Suppressor macrophage (primary cell): Measurements from ENCODE around the gene GLB1L2.
"Not testable (repeated sequence)": the region's sequence is repeated elsewhere in the genome, so short reads cannot be mapped to it uniquely, and the experiment has no call there.

ENCODE experiments used
- DNase-seq, 4 experiments: peaks; one replicate each; pipeline ENCODE4 v3.0.0-alpha.2; 2020 to 2022
- total RNA-seq, 17 experiments: gene quantifications; one replicate each; lab custom pipeline; 2026; ENCODE audit warnings: mixed read lengths in 6 of 17, inconsistent platforms in 3 of 17; lab: John Stamatoyannopoulos, UW

The GLB1L2 gene, protein sequence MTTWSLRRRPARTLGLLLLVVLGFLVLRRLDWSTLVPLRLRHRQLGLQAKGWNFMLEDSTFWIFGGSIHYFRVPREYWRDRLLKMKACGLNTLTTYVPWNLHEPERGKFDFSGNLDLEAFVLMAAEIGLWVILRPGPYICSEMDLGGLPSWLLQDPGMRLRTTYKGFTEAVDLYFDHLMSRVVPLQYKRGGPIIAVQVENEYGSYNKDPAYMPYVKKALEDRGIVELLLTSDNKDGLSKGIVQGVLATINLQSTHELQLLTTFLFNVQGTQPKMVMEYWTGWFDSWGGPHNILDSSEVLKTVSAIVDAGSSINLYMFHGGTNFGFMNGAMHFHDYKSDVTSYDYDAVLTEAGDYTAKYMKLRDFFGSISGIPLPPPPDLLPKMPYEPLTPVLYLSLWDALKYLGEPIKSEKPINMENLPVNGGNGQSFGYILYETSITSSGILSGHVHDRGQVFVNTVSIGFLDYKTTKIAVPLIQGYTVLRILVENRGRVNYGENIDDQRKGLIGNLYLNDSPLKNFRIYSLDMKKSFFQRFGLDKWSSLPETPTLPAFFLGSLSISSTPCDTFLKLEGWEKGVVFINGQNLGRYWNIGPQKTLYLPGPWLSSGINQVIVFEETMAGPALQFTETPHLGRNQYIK
- total RNA-seq = 0.04 to 4.3 (median 0.46) reads per million in 17 experiments

DNA sequence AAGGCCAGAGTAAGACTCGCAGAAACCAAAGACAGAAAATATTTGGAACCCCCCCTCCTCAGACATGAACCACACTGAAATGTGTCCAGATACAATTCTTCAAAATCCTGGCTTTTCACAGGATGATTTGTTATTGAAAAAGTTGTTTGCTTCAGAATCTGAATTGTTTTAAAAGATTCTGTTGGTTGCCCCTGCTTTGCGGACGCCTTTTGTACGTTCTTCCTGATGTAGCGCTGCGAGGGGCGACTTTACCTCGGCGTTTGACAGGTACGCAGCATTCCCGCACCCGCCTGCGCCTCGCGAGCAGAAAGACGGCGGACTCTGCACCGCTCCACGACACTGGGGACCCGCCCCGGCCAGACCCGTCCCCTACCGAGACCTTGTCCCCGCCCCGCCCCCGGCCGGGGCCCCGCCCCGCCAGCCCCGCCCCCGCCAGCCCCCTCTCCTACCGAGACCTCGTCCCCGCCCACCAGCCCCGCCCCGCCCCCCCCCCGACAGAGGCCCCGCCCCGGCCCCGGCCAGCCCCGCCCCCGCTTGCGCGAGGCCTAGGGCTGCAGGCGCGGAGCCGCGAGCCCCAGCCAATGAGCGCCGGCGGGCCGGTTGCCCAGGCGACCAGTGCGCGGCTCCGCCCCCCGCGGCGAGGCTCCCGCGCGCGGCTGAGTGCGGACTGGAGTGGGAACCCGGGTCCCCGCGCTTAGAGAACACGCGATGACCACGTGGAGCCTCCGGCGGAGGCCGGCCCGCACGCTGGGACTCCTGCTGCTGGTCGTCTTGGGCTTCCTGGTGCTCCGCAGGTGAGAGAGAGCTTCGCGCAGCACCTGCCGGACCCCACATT is at the start of gene GLB1L2:
Gene GLB1L2 (plus strand): TSS at position 635 of the 835 bp plus-strand sequence. CDS start 74 bp downstream, at position 709.
- peak; percentile 56 to 80 (median 68) for DNase-seq

DNA sequence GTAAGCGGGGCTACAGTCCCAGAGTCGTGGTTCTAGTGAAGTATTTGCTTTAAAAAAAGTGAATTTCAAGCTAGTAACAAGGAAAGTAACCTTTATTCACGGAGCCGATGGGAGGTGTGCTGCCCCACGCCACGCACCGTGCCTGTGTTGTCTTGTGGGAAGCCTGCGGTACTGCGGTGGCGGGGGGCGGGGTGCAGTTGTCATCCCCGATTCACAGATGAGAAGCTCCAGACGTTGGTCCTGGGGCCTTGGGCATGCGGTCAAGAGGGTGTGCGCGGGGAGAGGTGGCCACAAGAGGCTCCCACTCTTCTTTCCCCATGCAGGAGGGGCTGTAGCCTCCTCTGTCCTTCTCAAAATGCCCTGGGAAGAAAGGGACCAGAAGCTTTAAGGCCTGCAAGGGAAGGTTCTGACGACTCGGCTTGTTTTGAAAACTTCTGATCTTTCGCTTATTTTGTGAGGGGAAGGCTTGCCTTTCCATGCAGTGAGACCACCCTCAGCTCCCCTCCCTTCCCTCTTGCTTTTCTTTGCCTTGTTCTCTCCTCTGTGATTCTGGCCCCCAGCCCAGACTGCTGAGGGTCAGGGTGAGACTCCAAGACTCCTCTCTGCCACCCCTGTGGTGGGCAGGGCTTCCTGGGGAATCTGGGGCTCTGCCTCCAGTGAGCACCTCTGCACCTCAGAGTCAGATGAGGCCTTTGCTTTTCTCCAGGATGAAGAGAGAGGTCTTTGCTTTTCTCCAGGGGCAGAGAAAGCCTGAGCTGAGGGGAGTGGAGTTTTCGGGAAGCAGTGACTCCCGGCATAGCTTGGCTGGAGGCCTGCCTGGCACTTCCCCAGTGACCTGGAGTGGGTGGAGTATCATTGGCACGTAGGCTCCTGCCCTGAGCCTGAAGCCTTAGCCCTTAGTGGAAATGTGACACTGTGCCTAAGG is 49.4 kb upstream of the GLB1L2 start:
- DNase-seq = no peak

DNA sequence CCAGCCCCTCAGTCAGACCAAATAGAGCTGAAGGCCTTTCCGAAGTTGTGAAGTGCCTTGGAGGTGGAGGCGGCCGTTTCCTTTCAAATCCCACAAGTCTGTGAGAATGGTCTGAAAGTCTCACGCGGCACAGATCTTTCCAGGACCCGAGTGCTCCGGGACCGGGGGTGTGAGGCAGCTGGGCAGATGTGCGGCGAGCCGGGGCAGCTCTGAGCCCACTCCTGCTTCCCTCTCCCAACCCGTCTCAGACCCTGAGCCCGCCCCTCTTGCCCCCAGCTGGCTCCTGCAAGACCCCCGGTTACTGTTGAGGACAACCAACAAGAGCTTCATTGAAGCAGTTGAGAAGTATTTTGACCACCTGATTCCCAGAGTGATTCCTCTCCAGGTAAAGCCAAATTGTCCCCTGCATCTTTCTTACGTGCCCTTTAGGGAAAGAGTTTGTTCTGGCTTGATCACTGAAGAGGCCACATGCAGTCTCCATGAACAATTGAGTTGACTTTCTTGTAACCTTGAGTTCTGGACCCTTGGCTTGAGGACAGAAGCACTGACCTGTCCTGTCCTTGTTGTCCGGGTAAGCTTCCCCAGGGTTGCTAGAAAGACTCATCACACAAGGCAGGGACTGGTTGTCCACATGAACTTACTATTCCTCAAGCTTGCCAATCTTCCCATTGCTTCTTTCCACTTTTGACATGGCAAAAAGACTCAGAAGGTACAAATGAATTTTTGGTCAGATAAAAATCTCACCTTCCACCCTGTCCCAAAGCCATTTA is 48.1 kb upstream of the GLB1L2 start:
- no peak for DNase-seq

DNA sequence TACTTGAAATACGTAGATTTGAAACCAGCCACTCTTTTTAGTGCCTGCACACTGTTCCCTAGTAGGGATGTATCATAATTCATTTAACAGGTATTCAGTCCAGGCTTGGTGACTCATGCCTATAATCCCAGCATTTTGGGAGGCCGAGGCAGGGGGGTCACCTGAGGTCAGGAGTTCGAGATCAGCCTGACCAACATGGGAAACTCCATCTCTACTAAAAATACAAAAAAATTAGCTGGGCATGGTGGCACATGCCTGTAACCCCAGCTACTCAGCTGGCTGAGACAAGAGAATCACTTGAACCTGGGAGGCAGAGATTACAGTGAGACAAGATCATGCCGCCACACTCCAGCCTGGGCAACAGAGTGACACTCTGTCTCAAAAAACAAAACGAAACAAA is 47.4 kb upstream of the GLB1L2 start:
- DNase-seq = not testable (repeated sequence)

DNA sequence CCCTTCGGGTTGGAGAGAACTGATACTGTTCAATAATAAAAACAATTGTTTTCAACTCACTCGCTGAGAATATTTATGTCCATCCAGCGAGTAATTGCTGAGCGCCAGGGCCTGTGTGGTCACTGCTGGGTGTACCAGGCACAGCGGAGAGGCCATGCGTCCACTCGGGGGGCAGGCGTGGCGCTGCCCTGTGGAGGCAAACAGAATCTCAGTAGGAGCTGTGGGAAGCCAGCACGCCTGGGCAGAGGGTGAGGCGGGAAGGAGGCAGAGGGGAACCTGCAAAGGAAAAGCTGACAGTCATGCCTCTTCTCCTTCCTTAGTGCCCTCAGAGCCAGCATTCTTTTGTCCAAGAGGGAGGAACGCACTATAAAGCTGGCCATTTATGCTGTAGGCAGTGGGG is 44.2 kb upstream of the GLB1L2 start:
- no peak for DNase-seq

DNA sequence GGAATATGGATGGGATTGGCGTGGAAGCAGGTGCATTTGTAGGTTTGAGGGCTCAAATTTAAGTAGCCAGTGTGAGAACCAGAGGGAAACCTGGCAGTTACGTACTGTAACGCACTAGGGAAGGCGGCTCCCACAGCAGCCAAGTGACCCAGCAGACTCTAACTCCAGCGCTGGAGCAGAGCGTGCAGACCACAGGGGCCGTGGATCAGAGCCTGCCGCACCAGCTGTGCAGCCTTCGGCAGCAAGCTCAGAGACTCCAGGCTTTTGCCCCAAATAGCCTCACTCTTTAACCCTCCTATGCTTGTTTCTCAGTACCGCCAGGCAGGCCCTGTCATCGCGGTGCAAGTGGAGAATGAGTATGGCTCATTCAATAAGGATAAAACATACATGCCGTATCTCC is 43.3 kb upstream of the GLB1L2 start:
- DNase-seq = no peak

DNA sequence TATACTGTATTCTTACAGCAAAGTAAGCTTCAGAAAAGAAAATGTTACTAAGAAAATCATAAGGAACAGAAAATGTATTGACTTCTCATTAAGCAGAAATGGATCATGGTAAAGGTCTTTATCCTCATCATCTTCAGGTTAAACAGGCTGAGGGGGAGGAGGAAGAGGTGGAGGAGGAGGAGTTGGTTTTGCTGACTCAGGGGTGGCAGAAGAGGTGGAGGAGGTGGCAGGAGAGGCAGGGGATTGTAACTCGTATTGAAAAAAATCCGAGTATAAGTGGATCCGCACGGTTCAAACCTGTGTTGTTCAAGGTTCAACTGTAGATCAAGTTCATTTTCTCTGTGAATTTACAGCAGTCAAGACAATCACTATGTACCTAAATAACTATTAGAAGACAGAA is 42.6 kb upstream of the GLB1L2 start:
- no peak for DNase-seq

DNA sequence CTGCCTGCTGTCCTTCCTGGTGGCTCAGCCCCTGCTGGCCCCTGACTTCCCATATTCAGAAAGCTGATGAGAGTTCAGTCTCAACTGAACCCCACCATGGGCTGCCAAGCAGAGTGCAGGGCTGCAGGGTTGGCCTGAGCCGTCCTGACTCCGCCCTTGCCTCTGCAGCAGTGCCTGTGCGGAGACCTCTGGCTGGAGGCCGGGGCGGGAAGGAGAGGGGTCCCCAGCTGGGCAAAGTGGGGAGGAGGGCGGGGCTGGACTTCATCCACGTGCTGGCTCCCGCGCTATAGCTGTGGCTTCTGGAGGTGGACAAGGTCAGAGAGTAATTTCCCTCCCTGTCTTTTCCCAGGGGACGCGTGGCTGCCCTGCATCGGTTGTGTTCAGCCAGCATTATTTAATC is 42.0 kb upstream of the GLB1L2 start:
- no peak for DNase-seq

DNA sequence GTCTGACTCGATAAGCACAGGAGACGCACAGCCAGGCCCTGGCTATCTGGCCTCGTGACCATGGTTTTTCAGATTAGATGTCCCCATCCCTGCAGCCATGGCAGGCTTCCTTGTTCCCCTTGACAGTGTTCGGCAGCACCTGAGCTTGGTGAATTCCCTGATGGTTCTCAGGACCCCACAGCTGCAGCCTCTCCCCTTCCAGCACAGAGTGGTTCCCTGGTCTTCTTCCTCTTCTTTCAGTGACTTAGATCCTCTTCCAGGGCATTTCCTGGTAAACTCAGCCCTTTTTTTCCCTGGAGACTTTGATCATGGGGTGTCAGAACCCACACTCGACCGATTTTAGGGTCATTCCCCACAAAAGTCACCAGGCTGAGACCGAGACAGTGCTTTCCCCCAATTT is 41.1 kb upstream of the GLB1L2 start:
- no peak for DNase-seq

DNA sequence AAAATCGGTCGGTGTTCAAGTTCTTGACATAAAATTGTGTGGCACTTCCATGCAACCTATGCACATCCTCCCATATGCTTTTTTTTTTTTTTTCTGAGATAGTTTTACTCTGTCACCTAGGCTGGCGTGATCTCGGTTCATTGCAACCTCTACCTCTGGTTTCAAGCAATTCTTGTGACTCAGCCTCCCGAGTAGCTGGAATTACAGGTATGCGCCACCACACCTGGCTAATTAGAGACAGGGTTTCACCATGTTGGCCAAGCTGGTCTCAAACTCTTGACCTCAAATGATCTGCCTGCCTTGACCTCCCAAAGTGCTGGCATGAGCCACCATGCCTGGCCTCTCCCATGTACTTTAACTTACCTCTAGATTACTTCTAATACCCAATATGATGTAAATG is 40.6 kb upstream of the GLB1L2 start:
- no peak for DNase-seq

DNA sequence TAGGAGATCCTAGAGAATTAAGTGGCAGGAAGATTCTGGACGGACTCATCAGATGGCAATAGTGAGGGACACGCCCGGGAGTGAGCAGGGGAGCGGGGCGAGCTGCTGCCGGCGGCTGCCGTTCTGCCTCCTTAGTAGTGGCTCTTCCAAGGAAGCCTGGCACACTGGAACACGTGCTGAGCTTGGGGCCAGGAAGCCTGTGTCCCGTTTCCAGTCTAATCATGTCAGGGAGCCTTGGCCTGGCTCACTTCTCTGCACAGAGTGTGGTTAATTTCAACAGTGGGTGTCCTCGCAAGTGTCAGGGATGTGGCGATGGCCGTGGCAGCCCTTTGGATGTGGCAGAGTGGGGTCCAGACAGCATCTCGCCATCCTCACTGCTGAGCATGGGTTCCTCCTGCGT is 39.1 kb upstream of the GLB1L2 start:
- DNase-seq = no peak

DNA sequence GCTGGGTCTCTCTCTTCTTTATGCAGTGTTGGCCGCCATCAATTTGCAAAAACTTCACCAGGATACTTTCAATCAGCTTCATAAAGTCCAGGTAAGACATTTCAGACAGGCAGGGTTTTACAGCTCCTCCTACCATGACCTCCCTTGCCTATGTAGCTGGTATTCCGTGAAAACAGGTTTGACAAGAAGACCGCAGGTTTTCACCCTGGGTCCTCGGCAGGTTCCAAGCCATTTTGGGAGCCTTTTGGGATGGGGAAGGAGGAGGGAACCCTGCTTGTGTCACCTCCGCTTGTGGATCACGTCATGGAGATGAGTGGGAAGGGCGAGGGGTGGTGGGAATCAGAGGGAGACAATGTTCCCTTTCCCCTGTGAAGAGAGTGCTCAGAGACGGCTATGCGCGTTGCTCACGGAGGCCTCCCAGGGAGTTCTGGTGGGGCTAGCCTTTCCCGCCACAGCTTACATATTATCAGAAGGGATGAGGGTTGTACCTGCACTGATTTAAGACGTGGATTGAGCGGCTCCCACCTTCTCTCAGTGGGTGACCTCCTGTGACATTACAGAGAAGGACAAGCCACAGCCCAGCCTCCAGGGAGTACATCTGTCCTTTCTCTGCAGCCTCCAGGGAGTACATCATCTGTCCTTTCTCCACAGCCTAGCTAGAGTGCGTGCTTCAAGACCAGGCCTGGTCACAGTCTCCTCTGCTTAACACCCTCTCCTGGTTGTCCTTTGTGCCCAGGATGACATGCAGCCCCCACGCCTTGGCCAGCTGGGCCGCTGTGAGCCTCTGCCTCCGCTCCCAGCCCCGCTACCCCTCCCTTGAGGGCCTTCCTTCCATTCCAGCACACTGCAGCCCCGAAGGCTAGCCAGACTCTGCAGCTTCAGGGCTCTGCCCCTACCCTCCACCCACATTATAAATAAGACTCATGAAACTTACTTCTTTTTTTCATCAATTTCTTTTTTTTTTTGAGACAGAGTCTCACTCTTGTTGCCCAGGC is 38.4 kb upstream of the GLB1L2 start:
- DNase-seq = no peak

DNA sequence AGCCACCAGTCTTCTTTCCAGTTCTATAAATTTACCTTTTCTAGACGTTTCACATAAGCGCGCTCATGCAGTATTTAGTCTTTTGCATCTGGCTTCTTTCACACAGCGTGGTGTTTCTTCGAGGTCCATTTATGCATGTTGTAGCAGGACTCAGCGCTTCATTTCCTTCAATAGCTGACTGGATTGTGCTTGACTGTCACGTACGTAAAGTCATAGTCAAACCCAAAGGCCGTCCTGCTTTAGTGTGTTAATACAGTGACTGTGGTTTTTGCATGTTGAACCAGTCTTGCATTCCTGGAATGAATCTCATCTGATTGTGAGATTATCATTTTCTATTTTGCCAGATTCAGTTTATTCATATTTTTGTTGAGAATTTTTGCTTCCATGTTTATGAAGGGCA is 37.1 kb upstream of the GLB1L2 start:
- no peak for DNase-seq

DNA sequence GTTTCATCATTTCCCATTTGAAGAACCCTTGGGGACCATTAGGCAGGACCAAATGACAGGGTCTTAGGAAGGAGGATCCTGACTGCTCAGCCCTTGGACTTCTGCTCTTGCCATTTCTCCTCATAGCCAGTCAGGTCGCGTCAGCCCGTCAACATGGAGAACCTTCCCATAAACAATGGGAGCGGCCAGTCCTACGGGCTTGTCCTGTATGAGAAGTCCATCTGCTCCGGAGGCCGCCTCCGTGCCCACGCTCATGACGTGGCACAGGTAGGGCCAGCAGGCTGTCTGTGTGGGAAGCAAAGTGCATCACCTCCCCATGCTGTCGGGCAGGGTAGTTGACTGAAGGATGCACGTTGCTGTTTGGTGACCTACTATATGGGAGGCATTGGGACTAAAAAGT is 19.6 kb upstream of the GLB1L2 start:
- no peak for DNase-seq

DNA sequence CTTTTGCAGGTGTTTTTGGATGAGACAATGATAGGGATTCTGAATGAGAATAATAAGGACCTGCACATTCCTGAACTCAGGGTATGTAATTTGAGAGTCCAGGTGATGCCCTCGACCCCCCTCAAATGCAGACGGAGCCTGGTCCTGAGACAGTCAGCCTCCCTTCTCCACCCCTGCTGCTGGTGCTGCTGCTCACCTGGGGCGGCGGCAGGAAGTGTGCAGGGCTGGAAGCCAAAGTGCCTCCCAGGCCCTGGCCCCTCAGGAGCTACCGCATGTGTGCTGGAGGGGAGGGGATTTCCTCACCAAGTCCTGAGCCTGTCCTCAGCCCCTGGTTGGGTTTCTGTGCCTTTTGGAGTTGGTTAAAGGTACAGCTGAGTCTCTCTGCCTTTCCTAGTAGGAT is 19.0 kb upstream of the GLB1L2 start:
- no peak for DNase-seq

DNA sequence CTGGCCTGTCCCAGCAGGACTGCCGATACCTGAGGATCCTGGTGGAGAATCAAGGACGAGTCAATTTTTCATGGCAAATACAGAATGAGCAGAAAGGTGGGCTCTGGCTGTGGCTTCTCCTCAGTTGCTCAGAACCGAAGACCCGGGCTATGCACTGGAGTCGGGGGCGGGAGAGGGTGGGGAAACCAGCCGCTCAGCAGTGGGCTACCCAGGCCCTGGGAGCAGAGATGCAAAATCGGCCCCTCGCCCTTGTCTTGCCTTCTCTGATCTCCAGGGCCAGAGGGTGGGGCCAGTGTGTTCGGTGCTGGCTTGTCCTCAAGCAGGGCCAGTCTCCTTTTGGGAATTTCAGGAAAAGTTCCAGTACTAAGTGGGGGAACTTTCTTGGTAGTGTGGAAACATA is 18.4 kb upstream of the GLB1L2 start:
- DNase-seq = no peak

DNA sequence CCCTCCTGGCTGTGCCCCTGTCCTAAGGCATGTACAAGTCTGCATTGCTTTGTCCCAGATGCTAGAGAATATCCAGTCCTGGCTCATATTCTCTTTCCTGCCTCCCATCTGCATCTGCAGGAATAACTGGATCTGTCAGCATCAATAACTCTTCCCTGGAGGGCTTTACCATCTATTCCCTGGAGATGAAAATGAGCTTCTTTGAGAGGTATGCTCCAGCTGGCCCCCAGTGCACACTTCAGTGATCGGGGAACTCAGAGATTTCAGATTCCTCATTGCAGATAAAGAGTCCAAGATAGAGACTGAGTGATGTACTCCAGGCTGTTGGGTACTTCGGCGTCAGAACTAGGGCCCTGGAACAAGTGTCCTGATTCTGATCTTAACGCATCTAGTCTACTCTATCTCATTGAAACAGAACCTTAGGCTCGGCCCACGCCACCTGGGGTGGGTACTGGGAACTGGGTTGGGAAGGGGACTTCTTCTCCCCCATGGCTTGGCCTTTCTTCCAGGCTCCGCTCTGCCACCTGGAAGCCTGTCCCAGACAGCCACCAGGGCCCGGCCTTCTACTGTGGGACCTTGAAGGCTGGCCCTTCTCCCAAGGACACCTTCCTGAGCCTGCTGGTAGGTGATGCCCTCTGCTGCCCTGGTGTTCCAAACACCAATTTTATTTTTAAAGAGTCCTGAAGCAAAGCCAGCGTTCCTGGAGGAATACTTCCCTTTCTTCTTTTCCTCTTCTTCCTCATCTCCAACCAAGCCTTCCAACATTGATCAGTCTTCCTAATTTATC is 17.8 kb upstream of the GLB1L2 start:
- DNase-seq = no peak

DNA sequence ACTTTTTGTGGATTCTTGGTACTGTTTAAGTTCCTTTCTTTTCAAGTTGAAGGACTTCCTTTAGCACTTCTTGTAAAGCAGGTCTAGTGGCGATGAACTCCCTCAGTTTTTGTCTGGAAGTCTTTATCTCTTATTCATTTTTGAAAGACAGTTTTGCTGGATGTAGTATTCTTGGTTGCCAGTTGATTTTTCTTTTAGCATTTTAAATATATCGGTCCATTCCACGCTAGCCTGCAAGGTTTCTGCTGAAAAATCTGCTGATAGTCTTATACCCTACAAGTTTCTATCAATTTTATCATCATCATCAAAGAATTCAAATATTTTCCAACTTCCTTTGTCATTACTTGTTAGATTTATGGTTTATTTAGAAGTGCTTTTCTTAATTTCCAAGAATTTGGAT is 14.7 kb upstream of the GLB1L2 start:
- no peak for DNase-seq

DNA sequence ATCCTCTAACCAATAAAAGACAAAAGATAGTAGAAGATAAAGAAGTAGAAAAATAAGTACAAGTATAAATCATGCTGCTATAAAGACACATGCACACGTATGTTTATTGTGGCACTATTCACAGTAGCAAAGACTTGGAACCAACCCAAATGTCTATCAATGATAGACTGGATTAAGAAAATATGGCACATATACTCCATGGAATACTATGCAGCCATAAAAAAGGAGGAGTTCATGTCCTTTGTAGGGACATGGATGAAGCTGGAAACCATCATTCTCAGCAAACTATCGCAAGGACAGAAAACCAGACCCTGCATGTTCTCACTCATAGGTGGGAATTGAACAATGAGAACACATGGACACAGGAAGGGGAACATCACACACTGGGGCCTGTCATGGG is 10.4 kb upstream of the GLB1L2 start:
- DNase-seq = not testable (repeated sequence)
